ENCODE measurements around the gene STKLD1.

Gene STKLD1

GRCh38 chr9:133346021-133346785 is 30.0 kb upstream of the STKLD1 start:
- no peak for DNase-seq

DNA sequence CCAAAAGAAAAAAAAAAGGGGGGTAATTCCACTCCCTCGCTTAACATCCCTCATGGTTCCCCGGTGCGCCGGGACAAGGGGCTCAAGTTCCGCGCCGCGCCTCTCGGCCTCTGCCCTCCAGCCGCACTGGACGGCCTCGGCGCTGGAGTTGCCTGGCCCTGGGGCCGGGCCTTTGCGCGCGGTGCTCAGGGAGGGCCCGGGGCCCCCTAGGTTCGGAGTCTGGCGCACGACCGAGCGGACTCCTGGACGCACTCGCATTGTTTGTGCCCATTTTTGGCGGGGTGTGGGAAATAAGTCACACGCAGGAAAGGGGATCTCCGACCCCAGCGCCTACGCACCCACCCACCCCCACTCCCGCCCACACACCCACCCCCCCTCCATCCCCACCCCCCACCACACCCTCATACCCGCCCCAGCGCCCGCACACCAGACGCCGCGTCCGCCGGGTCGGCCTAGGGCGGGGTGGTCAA is 28.6 kb upstream of the STKLD1 start:
- peak in 5 of 6 experiments; percentile 39 to 67 (median 59) for DNase-seq

DNA sequence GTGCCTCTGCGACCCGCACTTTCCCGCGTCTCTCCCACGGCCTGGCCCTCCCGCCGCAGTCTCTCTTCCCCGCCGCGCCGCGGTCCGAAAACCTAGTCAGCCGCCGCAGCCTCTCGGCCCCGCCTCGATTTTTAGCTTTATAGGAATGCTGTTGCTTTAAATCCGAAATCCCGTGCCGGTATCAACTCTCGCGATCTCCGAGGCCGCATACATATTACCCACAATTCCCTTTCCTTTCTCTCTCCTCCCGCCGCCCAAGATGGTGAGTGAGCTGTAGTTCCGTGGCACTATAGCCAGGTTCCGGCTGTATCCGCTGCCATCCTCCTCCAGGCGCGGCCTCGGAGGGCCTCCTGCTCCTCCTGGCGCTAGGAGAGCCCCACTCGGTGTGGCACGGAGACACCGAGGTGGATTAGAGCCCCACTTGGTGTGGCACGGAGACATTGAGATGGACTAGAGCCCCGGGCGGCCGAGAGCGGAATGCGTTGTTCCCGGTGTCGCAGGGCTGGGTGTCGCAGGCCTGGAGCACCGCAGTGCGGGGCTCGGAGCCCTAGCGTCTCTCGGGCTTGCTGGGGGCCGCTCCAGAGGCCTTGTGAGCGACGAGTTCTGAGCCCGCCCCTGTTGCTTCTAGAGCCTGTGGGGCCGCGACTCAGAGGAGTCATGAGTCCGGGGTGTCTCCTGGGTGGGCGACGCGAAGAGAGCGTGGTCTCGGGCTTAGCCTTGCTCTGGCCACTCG is 28.0 kb upstream of the STKLD1 start, which contains the start of the genes MED22 and RPL7A:
Gene MED22 (minus strand): TSS at position 147 of the 733 bp plus-strand sequence. CDS start 1,469 bp downstream, outside the sequence.
Gene RPL7A (plus strand): TSS at position 234 of the 733 bp plus-strand sequence. CDS start 26 bp downstream, at position 260.
- DNase-seq = peak; percentile 85 to 92 (median 90)

- no peak for DNase-seq
Measured at GRCh38 chr9:133348718-133349573, 27.2 kb upstream of the STKLD1 start.

- no peak for DNase-seq
Measured at GRCh38 chr9:133349965-133350616, 26.1 kb upstream of the STKLD1 start.

GRCh38 chr9:133351526-133351907 is 24.6 kb upstream of the STKLD1 start:
- DNase-seq = no peak

DNA sequence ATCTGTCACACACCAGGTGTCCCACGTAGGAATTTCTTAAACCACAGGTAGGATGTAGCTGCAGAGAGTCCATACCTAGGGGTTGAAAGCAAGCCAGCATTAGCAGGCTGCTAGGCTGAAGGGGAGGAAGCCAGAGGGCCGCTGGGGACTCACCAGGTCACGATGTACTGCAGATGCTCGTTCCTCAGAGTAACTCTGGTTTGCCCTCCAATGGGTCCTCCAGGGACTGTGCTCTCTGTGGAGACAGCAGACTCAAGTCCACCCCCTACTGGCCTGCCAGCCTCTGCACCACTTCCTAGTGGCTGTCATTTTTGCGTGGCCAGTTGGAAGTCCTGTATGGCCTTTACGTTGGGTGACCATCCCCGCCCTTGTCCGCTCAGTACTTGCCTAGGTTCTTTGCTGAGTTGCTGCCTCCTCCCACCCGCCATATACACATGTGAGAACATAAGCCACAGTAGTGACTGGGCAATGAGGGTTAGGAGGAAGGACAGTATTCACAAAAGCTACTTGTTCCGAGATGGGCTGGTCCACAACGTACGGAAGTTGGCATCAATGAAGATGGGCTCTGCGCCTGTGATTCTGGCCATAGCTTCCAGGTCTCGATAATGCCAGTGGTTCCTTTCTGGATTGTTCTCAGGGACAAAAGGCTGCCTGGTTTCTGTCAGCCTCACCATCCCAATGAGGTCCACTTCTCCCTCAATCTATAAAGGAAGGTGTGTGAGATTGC is 24.1 kb upstream of the STKLD1 start:
- peak in 1 of 6 experiments; percentile 11 for DNase-seq

DNA sequence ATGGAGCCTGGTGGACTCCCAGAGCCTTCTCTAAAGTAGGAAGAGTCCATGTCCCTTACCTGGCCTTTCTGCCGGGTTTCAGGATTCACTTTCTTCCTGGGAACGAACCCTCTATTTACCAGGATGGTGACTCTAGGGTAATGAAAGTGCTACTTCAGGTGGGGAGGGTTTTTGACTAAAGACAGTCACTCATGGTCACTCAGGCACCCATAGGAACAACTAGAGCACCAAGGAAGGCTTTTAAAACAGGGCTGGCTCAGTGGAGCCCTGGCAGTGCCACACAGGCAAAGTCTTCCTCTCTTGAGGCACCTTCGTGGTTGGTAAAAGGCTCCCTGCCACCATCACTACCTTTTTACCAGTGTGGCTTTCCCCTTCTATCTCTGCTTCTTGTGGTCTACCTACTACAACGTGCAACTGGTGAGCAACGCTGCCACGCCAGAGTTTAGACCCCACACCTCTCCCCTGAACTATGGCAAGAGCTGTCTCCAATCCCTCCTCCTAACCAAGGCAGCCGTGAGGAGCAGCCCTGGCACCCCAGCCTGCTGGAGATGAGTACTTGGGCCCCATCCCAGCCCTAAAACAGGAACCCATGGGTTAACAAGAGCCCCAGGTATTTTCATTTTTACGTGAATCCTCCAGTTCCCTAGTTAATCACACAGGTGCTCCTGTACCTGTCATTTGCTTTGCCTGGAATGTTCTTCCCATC is 23.4 kb upstream of the STKLD1 start:
- no peak for DNase-seq

GRCh38 chr9:133353548-133353947 is 22.6 kb upstream of the STKLD1 start:
- DNase-seq = no peak

DNA sequence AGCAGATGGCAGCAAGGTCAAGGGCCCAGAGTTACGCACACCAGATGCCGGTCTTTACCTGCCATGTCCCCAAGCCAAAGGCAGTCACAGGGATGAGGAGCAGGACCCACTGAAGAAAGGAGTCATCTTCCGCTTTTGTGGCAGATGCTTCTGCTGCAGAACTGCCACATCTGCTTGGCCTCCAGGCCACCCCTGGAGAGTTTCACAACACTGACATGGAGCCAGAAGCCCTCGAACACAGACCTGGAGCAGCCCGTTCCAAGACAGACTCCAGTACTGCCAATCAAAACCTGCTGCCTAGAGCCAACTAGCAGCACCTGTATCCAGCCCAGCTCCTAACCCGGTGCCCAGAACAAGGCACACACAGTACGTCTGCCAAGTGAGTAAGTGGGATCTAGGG is 21.4 kb upstream of the STKLD1 start:
- no peak for DNase-seq

DNA sequence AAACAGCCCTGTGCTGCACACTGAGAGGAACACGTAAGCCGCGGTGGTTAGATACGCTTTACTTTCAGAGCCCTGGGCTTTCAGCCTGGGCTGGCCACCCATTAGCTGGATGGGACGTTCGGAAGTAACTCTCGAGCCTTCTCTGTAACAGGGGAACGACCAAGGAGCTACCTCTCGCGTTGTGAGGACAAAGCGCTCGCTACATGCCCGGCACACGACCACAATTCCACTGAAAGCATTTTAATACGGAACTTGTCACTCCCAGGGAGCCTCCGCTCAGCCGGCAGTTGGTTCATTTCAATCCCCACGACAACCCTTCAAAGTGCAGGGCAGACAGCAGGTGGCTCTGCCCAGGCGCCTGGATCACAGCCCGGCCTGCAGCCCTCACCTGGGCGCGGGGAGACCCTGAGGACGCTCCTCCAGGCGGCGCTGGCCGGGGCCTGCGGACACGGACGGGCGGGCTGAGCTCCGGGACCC is 20.2 kb upstream of the STKLD1 start:
- peak in 1 of 6 experiments; percentile 58 for DNase-seq

GRCh38 chr9:133356391-133357091 is 19.6 kb upstream of the STKLD1 start, which contains the start of the genes SURF1 and SURF2:
Gene SURF1 (minus strand): TSS chr9:133356487. CDS start chr9:133356453, 34 bp downstream.
Gene SURF2 (plus strand): TSS chr9:133356550. CDS start chr9:133356593, 43 bp downstream.
- DNase-seq = peak; percentile 72 to 86 (median 83)

GRCh38 chr9:133357656-133358055 is 18.5 kb upstream of the STKLD1 start:
- DNase-seq = no peak

DNA sequence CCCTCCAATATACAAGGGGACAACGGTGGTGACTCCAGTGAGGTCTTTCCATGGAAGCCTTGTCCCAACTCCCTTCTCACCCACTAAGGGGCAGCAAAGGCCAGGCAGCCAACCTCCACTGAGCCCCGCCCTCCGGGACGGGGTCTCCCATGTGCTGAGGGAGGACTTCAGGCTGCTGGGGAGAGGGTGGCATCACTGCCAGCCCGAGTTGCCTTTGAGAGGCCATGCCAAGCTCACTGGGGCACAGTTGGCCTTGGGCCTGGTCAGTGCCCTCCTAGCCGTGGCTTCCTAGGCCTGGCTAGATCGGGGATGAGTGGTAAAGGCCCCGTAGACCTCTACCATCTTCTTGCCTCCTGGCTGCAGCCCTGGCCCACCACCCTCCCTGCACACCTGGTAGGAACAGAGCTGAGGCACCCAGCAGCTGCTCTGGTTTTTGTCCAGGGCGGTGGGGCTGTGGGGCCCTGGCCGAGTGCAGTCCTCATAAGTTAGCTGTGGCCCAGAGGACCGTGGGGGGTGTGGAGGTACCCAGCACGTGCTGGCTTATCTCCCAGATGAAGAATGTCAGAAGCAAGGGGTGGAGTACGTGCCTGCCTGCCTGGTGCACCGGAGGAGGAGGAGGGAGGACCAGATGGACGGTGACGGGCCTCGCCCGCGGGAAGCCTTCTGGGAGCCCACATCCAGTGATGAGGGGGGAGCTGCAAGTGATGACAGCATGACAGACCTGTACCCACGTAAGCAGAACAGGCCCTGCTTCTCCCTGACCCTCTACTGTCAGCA is 16.6 kb upstream of the STKLD1 start:
- no peak for DNase-seq

- DNase-seq = no peak
Measured at GRCh38 chr9:133360400-133361393, 15.5 kb upstream of the STKLD1 start.

- no peak for DNase-seq
Measured at GRCh38 chr9:133361507-133362092, 14.6 kb upstream of the STKLD1 start.

DNA sequence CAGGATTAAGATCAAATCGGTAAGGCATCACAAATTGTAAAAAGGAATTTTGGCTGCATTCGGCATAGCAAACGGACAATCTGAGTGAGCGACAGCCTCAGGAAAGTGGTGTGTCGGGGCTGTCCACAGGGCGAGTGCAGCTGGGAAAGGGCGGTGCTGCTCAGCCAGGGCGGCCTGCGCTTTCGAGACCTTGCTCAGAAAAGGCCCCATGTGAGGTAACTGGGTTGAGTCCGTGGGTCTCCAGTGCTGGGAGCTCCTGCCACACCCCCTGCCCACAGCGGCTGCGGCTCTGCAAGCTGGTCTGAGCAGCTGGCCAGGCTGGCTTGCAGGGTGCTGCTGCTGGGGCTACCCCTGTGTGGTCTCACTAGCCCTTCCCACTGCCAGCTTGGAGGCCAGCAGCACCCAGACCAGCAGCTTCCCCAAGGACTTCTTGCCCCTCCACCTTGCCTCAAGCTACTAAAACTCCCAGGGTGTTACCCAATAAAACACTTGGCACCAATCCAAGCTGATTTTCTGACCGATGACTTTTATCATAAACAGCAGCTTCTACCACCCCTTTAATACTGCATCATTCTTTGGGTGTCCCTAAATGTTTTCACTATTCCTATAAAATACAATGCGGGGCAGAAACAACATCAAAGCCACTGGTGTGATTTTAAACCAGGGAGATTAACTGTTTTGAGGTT is 13.7 kb upstream of the STKLD1 start:
- no peak for DNase-seq
